CD4-positive, alpha-beta T cell treated with Interleukin-21 for 1 hour (primary cell): ENCODE results near the gene ANKRD13B.

Experiments
- DNase-seq: peaks from one replicate; pipeline ENCODE4 v3.0.0-alpha.2; 2020

ANKRD13B gene

DNA sequence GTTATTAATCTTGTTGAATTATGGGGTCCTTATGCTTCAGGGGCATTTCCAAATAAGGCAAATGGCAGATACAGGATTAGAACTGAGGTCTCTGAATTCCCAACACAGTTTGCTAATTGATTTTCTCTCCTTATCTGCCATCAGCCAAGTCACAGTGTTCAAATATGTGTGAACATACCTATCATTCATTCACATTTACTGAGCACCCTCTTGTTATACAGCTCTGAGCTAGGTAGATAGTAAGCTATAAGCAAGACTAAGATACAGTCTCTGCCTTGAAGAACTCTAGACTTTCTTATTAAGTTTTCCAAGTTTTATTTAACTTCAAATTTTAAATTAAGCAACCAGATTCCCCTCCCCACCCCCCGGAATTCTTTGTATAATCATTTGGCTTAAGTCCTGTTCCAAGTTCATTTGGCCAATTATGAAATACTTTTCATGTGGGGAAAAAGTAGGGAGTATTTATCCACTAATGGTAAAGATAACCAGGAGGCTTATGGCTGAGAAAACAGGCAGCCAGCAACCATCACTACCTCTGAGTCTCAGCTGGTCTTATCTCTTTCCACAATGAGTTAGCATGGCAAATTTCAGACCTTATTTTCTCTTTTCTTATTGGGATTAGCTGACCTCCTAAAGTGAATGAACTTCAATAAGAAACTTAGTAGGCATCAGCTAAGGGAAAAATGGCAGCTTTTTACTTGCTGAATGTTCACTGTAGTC, 61.2 kb downstream of the ANKRD13B start:
- DNase-seq: no peak

DNA sequence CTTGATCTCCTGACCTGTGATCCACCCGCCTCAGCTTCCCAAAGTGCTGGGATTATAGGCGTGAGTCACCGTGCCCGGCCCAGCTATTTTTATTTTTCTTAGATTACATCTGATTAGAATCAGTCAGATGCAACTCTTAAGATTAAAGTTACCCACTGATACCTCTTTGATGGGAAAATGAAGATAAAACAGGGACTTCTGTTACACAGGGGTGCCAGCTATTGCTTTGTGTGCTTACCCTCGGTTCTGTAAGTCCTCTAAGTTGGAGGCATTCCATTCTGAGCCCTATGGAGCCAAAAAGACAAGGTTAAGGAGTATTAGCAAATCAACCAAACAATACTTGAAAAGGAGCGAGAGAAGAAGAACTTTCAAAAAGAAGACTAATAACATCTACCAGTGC, 62.4 kb downstream of the ANKRD13B start:
- no peak for DNase-seq

DNA sequence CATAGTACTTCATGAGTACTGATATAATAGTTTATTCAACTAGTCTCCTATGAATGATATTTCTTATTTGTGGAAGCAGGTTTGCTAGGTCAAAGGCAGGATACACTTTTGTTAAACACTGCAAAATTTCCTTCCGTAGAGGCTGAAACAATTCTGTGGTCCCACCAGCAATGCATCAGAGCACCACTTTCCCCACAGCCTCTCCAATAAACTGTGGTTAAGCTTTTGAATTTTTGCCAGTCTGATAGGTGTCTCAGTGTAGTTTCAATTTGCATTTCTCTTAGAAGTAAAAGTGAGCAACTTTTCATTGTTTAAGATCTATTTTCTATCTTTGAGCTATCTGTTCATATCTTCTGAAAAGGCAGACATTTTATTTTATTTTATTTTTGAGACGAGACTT, 66.2 kb downstream of the ANKRD13B start:
- DNase-seq: no peak

DNA sequence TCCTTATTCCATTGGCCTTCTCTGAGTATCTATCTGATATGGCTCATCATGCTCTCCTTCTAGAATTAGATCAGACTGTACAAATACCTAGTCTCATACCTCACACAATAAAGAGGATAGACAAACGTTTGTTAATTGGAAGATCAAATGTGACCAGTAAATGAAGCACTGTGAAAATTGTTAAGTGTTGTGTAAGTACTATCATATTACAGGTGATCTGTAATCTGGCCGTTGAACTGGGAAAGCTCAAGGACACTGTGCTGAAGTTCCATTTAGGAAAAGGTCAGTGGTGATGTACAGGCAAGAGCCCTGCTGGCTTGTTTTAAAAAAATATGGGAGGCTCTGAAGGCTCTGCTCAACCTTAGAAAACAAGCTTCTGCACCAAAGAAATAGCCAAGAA, 68.3 kb downstream of the ANKRD13B start:
- no peak for DNase-seq

DNA sequence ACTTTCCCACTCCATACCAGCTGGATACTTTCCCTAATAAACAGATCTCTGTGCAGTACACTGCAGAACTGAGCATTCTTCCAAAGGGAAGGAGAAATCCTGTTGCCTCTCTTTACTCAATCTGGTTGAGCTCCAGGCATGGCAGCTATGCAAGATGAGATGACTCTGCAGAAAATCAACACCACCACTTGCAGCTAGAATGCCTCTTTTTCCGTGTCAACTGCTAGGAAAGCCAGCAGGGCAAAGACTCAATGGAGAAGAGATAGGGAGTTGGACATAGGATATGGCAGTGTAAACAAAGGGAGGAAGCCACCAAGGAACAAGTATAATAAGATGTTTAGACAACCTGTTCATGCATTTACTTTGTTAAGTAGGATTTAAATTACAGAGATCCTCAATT, 70.2 kb downstream of the ANKRD13B start:
- DNase-seq: no peak
